Right atrium auricular region (tissue), 2 donors: ENCODE results near the gene LMAN2L. TPM values are rescaled to one million over a fixed set of nuclear protein-coding genes. Genes with fewer than 3 reads are reported as not detected.

Source experiments
- DNase-seq: peaks from one replicate; pipeline ENCODE4 v3.0.0-alpha.2; 2019; ENCODE audit warnings: low spot score
- H3K27ac ChIP-seq, 2 donors: fragments of 200-600 bp; sonication (generic); 1 replicate in 1 of 2; 2 replicates in 1 of 2; pipeline ENCODE4 v1.5.1; 2016 to 2019
- H3K27me3 ChIP-seq, 2 donors: fragments of 200-600 bp; sonication (generic); one replicate each; pipeline versions ENCODE4 v1.5.1 to v1.6.0; 2017 to 2019
- H3K36me3 ChIP-seq: fragments of 200-600 bp; sonication (generic); one replicate; pipeline ENCODE4 v1.5.1; 2016
- H3K4me1 ChIP-seq, 2 donors: fragments of 200-600 bp; sonication (generic); one replicate each; pipeline versions ENCODE4 v1.5.1 to v1.6.0; 2017 to 2019
- H3K4me3 ChIP-seq, 2 donors: fragments of 200-600 bp; sonication (generic); 1 replicate in 1 of 2; 2 replicates in 1 of 2; pipeline ENCODE4 v1.5.1; 2017 to 2019; ENCODE audit warnings: mild to moderate bottlenecking in 1 of 2, moderate library complexity in 1 of 2
- H3K9me3 ChIP-seq, 2 donors: fragments of 200-600 bp; sonication (generic); one replicate each; pipeline ENCODE4 v1.5.1; 2019
- total RNA-seq, 2 donors: library from RNA; depleted of rRNA; stranded (reverse); fragments of >200 nt; gene quantifications; one replicate each; pipeline ENCODE4 v1.1.0, GENCODE V29; 2016
- TF ChIP-seq, protein P1 (sequence below), 2 donors: fragments of 200-600 bp; sonication (generic); IDR thresholded peaks; one replicate each; pipeline ENCODE4 v1.5.1; 2019; ENCODE audit warnings: antibody characterized with exemption in 2 of 2

Gene LMAN2L
- total RNA-seq, 2 donors from 2014 or later: 13.6 to 15.6 TPM

DNA sequence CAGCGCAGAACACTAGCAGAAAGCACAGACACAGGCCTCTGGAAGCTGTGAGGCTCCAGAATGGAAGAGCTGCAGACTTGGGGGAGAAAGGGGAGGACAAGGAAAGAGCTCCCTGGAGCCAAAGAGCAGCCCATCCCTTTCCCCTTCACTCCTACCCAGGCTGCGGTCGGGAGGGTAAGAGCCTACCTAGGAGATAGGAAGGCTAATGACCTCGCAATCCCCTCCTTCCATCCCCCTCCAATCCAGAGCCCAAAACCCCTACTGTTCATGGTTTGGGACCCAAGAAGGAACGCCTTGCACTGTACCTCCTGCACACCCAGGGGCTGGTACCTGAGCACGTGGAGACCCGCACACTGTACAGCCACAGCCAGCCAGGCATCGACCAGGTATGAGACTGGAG, 39.8 kb downstream of the LMAN2L start:
- no peaks in the 10 kb centered on the region for H3K4me1 ChIP-seq
- no peaks in the 10 kb centered on the region for H3K9me3 ChIP-seq
- H3K27ac ChIP-seq: no peak overlapping the region
- TF ChIP-seq, protein P1, sequence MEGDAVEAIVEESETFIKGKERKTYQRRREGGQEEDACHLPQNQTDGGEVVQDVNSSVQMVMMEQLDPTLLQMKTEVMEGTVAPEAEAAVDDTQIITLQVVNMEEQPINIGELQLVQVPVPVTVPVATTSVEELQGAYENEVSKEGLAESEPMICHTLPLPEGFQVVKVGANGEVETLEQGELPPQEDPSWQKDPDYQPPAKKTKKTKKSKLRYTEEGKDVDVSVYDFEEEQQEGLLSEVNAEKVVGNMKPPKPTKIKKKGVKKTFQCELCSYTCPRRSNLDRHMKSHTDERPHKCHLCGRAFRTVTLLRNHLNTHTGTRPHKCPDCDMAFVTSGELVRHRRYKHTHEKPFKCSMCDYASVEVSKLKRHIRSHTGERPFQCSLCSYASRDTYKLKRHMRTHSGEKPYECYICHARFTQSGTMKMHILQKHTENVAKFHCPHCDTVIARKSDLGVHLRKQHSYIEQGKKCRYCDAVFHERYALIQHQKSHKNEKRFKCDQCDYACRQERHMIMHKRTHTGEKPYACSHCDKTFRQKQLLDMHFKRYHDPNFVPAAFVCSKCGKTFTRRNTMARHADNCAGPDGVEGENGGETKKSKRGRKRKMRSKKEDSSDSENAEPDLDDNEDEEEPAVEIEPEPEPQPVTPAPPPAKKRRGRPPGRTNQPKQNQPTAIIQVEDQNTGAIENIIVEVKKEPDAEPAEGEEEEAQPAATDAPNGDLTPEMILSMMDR (IDR thresholded peaks at IDR 0.05): no peak
- no peak overlapping the region for H3K4me3 ChIP-seq
- peaks cover 10% of the 10 kb centered on the region for H3K36me3 ChIP-seq
- H3K27me3 ChIP-seq: no peaks in the 10 kb centered on the region
- no peak for DNase-seq

- TF ChIP-seq, protein P1 (IDR thresholded peaks at IDR 0.05): no peak
- H3K36me3 ChIP-seq: peaks cover 9% of the 10 kb centered on the region
- no peak for DNase-seq
- H3K4me1 ChIP-seq: no peaks in the 10 kb centered on the region
- H3K27me3 ChIP-seq: no peaks in the 10 kb centered on the region
- H3K9me3 ChIP-seq: no peaks in the 10 kb centered on the region
- H3K27ac ChIP-seq: no peak overlapping the region
- no peak overlapping the region for H3K4me3 ChIP-seq
These were observed 40.2 kb downstream of the LMAN2L start for GRCh38 chr2:96699621-96700020.

DNA sequence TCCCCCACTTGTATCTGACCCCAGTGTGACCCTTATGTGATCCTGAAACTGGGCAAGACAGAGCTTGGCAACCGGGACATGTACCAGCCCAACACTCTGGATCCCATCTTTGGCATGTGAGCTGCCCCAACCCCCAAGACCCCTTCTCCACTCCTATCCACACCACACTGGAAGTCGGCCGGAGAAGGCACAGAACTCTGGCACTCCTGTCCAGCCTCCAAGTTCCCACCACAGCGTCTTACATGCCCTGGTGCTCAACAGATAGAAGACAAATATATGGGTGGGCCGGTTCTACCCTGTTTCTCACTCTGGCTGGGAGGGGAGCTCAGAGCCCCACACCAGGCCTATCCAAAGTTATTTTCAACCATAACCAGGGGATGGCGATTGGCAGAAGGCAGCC, 40.8 kb downstream of the LMAN2L start:
- Histone ChIP-seq H3K4me1 (no peaks in the 10 kb centered on the region), H3K4me3 (no peak overlapping the region), H3K27ac (no peak overlapping the region), H3K36me3 (peaks cover 9% of the 10 kb centered on the region), H3K9me3 (no peaks in the 10 kb centered on the region), H3K27me3 (no peaks in the 10 kb centered on the region)
- no peak for DNase-seq
- TF ChIP-seq, protein P1 (IDR thresholded peaks at IDR 0.05): no peak

- peaks cover 8% of the 10 kb centered on the region for H3K36me3 ChIP-seq
- TF ChIP-seq, protein P1 (IDR thresholded peaks at IDR 0.05): no peak
- no peaks in the 10 kb centered on the region for H3K9me3 ChIP-seq
- DNase-seq: no peak
- no peaks in the 10 kb centered on the region for H3K27me3 ChIP-seq
- H3K4me3 ChIP-seq: no peak overlapping the region
- H3K27ac ChIP-seq: no peak overlapping the region
- H3K4me1 ChIP-seq: no peaks in the 10 kb centered on the region
These were observed 41.5 kb downstream of the LMAN2L start for GRCh38 chr2:96698221-96698861.

- no peak overlapping the region for H3K4me3 ChIP-seq
- DNase-seq: no peak
- no peaks in the 10 kb centered on the region for H3K27me3 ChIP-seq
- H3K9me3 ChIP-seq: no peaks in the 10 kb centered on the region
- no peaks in the 10 kb centered on the region for H3K4me1 ChIP-seq
- TF ChIP-seq, protein P1 (IDR thresholded peaks at IDR 0.05): no peak
- H3K27ac ChIP-seq: no peak overlapping the region
- no peaks in the 10 kb centered on the region for H3K36me3 ChIP-seq
These were observed 42.4 kb downstream of the LMAN2L start for GRCh38 chr2:96697476-96697875.

DNA sequence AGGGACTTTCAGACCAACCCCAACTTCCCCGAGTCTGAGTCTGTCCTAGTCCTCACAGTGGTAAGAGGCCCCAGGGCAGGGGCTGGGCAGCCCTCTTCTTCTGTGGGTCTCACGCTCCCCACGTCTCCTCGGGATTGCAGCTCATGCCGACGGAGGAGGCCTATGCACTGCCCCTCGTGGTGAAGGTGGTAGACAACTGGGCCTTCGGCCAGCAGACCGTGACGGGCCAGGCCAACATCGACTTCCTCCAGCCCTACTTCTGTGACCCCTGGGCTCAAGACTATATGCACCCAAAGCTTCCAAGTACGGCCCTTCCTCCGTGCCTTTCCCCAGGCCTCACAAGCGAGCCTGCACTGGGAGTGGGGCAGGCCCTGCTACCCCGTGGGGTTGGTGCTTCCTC, 44.3 kb downstream of the LMAN2L start:
- Histone ChIP-seq H3K4me1 (no peaks in the 10 kb centered on the region), H3K27ac (no peak overlapping the region), H3K27me3 (no peaks in the 10 kb centered on the region), H3K4me3 (no peak overlapping the region), H3K36me3 (no peaks in the 10 kb centered on the region), H3K9me3 (no peaks in the 10 kb centered on the region)
- TF ChIP-seq, protein P1 (IDR thresholded peaks at IDR 0.05): no peak
- no peak for DNase-seq
